ENCODE data around the gene PSME3IP1. TPM values are rescaled to one million over a fixed set of nuclear protein-coding genes. Genes with fewer than 3 reads are reported as not detected.

PSME3IP1 gene
- total and polyA plus RNA-seq, 2 of the 8 experiments (the other 6 are each of a cell fraction or from before 2014, with no cell fraction given): 95.1 to 98.3 TPM

- no peak for DNase-seq (ENCODE audit: low read depth in 1 of 2, low spot score in 2 of 2)
- no peak overlapping the region for H4K8ac ChIP-seq (ENCODE audit: extremely low read depth, insufficient read depth, low read length)
- H3K18ac ChIP-seq (ENCODE audit: extremely low read depth, low read length): no peak overlapping the region
- no peak overlapping the region for H4K5ac ChIP-seq (ENCODE audit: insufficient read length, low read depth, low read length)
- 83% methylated on average over 11 of the region's 11 CpGs; no CpG with 5 or more reads in 1 of the 2 experiments for WGBS, 2 experiments (ENCODE audit: extremely low coverage in 1 of 2, insufficient coverage in 1 of 2, insufficient read length in 1 of 2, insufficient replicate concordance in 2 of 2, low coverage in 1 of 2, low lambda C conversion rate in 2 of 2, missing lambda C conversion rate in 1 of 2)
- no peaks in the 10 kb centered on the region for H4K20me1 ChIP-seq (replicated peaks in 1 of 2; ENCODE audit: control insufficient read depth in 1 of 2, insufficient read depth in 2 of 2, low read length in 2 of 2)
- no peak overlapping the region for H3K4ac ChIP-seq (replicated peaks; ENCODE audit: insufficient read length, low read depth, low read length)
- TF ChIP-seq ATF2 (IDR thresholded peaks at IDR 0.05; ENCODE audit: low read length) (no peak), SIRT6 (IDR thresholded peaks at IDR 0.05; ENCODE audit: low read length) (no peak), USF2 (IDR thresholded peaks at IDR 0.05; ENCODE audit: low read length) (no peak), ASH2L (IDR thresholded peaks at IDR 0.05; ENCODE audit: low read length) (no peak), CBX5 (IDR thresholded peaks at IDR 0.05; ENCODE audit: low read depth, low read length) (no peak), E2F6 (IDR thresholded peaks at IDR 0.05) (no peak), GABPA (IDR thresholded peaks at IDR 0.05; ENCODE audit: borderline replicate concordance, insufficient read depth, low read length) (no peak)
- no peak overlapping the region for H3K23ac ChIP-seq (ENCODE audit: insufficient read length)
- H3K23me2 ChIP-seq (ENCODE audit: low read depth, low read length): no peaks in the 10 kb centered on the region
- no peak overlapping the region for H2AK5ac ChIP-seq (ENCODE audit: low read depth, low read length)
- no peaks in the 10 kb centered on the region for H3K27me3 ChIP-seq (replicated peaks in 1 of 4; ENCODE audit: control insufficient read depth in 3 of 4, extremely low read depth in 1 of 4, insufficient read depth in 3 of 4, low read length in 3 of 4)
- no peak overlapping the region for H4K91ac ChIP-seq (replicated peaks; ENCODE audit: insufficient read length, low read length)
- H3K4me2 ChIP-seq (ENCODE audit: insufficient read depth in 1 of 2, low read depth in 2 of 2, low read length in 2 of 2): no peak overlapping the region
- peak overlapping the region; percentile 44 for H2BK5ac ChIP-seq (ENCODE audit: low read depth, low read length)
- no peaks in the 10 kb centered on the region for H3K9me3 ChIP-seq (ENCODE audit: insufficient read depth in 2 of 2, low read depth in 1 of 2, low read length in 1 of 2)
- no peaks in the 10 kb centered on the region for H3K79me2 ChIP-seq (ENCODE audit: control insufficient read depth in 1 of 2, insufficient read depth in 2 of 2, low read length in 2 of 2)
- no peak overlapping the region for H2BK15ac ChIP-seq (ENCODE audit: low read length)
- H3K4me3 ChIP-seq (ENCODE audit: extremely low read depth in 1 of 4, insufficient read depth in 2 of 4, low read depth in 3 of 4, low read length in 4 of 4): no peak overlapping the region
- CTCF ChIA-PET (ENCODE audit: partially characterized antibody): interaction anchor here (1.0 to 1.3 kb wide), 2 partner anchors 9 to 31 kb away, joined by 3 to 4 read pairs; no protein-coding TSS in a partner anchor
- no peaks in the 10 kb centered on the region for H3K79me1 ChIP-seq (ENCODE audit: low read depth, low read length)
- H3K14ac ChIP-seq (ENCODE audit: insufficient read length): no peak overlapping the region
- no peaks in the 10 kb centered on the region; a peak in 1 of 7 replicates for H3K4me1 ChIP-seq (replicated peaks in 1 of 4; ENCODE audit: control insufficient read depth in 3 of 4, insufficient read depth in 4 of 4, low read length in 3 of 4)
- no peak overlapping the region for H2BK20ac ChIP-seq (ENCODE audit: low read length)
- POLR2A ChIA-PET (ENCODE audit: partially characterized antibody): no interaction called here
- H3K9ac ChIP-seq (replicated peaks in 1 of 4; ENCODE audit: extremely low read depth in 1 of 4, low read depth in 3 of 4, low read length in 3 of 4): no peak overlapping the region
- H3K56ac ChIP-seq (replicated peaks; ENCODE audit: insufficient read length, low read depth, low read length): no peak overlapping the region
- no peak overlapping the region for H3K27ac ChIP-seq (ENCODE audit: low read depth, low read length)
- H3K36me3 ChIP-seq (ENCODE audit: control insufficient read depth in 2 of 4, insufficient read depth in 4 of 4, low read length in 3 of 4): no peaks in the 10 kb centered on the region
- H2BK12ac ChIP-seq (ENCODE audit: low read depth, low read length): no peak overlapping the region
- no peak for FAIRE-seq
- no peak overlapping the region for H2BK120ac ChIP-seq (replicated peaks; ENCODE audit: low read depth, low read length)
- no peak overlapping the region for H2AFZ ChIP-seq (ENCODE audit: low read length)
These were observed 57.0 kb downstream of the PSME3IP1 start for GRCh38 chr16:57128771-57129389.
